Measurements from ENCODE around the gene SEZ6L.

SEZ6L gene

GRCh38 chr22:26362471-26362870 is 193.2 kb downstream of the SEZ6L start:
- H3K36me3 ChIP-seq (ENCODE audit: control insufficient read depth, low read length): no peaks in the 10 kb centered on the region
- H3K9me3 ChIP-seq (ENCODE audit: control insufficient read depth, insufficient read depth, low read length): no peaks in the 10 kb centered on the region
- no peaks in the 10 kb centered on the region for H4K20me1 ChIP-seq (ENCODE audit: control insufficient read depth, insufficient read depth, low read depth, low read length)
- H3K4me3 ChIP-seq (ENCODE audit: low read length): no peak overlapping the region
- H3K27me3 ChIP-seq (ENCODE audit: control insufficient read depth, low read length): peaks cover 8% of the 10 kb centered on the region
- TF ChIP-seq EZH2phosphoT487 (IDR thresholded peaks at IDR 0.05; ENCODE audit: borderline replicate concordance, low read length): no peak
- TF ChIP-seq, protein P1, sequence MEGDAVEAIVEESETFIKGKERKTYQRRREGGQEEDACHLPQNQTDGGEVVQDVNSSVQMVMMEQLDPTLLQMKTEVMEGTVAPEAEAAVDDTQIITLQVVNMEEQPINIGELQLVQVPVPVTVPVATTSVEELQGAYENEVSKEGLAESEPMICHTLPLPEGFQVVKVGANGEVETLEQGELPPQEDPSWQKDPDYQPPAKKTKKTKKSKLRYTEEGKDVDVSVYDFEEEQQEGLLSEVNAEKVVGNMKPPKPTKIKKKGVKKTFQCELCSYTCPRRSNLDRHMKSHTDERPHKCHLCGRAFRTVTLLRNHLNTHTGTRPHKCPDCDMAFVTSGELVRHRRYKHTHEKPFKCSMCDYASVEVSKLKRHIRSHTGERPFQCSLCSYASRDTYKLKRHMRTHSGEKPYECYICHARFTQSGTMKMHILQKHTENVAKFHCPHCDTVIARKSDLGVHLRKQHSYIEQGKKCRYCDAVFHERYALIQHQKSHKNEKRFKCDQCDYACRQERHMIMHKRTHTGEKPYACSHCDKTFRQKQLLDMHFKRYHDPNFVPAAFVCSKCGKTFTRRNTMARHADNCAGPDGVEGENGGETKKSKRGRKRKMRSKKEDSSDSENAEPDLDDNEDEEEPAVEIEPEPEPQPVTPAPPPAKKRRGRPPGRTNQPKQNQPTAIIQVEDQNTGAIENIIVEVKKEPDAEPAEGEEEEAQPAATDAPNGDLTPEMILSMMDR (IDR thresholded peaks at IDR 0.05; ENCODE audit: low read depth, low read length, poor library complexity, severe bottlenecking): no peak
- peaks cover 8% of the 10 kb centered on the region for H3K4me1 ChIP-seq (ENCODE audit: control insufficient read depth, low read length)
- no peaks in the 10 kb centered on the region for H3K9me2 ChIP-seq (replicated peaks; ENCODE audit: control insufficient read depth, low read length)
- H3F3A ChIP-seq (ENCODE audit: control insufficient read depth, insufficient read depth): no peaks in the 10 kb centered on the region
- no peaks in the 10 kb centered on the region for H3K79me2 ChIP-seq (ENCODE audit: control insufficient read depth, low read length)
- no peak overlapping the region for H3K27ac ChIP-seq (ENCODE audit: low read depth, low read length)
- H3K4me2 ChIP-seq (ENCODE audit: low read length): no peak overlapping the region

DNA sequence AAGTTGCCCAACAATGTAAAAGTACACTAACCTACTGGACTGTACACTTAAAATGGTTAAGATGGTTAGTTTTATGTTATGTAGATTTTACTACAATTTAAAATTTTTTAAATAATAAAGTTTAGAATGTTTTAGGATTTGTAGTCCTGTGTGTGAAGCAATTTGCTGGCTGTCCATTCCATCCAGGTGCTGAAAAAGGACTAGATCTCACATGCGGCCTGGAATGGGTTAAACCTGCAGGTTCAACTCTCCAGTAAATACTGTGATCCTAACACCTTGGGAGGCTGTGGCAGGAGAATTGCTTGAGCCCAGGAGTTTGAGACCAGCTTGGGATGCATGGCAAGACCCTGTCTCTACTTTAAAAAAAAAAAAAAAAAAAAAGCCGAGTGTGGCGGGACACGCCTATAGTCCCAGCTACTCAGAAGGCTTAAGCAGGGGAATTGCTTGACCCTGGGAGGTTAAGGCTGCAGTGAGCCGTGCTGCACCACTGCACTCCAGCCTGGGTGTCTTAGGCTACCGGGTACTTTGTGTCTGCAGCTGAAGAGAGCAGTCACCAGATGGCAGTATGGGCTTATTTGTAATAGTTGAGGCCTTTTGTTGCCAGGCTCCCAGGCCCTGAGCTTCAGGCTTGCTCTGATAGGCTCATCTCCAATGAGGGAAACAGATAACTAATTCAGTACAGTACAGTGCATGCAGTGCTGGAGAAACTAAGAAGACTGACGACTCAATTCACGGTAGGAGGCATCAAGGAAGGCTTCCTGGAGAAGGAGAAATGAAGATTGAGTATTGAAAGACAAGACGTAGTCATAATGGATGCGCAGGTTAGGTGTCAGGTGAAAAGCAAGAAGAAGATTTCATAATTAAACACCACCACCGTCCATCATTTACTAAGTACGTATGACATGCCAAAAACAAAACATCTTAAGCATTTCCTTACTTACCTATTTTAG is 195.1 kb downstream of the SEZ6L start:
- H3K36me3 ChIP-seq (ENCODE audit: control insufficient read depth, low read length): no peaks in the 10 kb centered on the region
- H3K27ac ChIP-seq (ENCODE audit: low read depth, low read length): no peak overlapping the region
- H3K4me2 ChIP-seq (ENCODE audit: low read length): no peak overlapping the region
- H3F3A ChIP-seq (ENCODE audit: control insufficient read depth, insufficient read depth): peaks cover 3% of the 10 kb centered on the region; the same call in 1 of the 2 replicates
- no peak overlapping the region for H3K4me3 ChIP-seq (ENCODE audit: low read length)
- no peaks in the 10 kb centered on the region for H3K9me2 ChIP-seq (replicated peaks; ENCODE audit: control insufficient read depth, low read length)
- H3K27me3 ChIP-seq (ENCODE audit: control insufficient read depth, low read length): peaks cover 8% of the 10 kb centered on the region
- H3K79me2 ChIP-seq (ENCODE audit: control insufficient read depth, low read length): no peaks in the 10 kb centered on the region
- H4K20me1 ChIP-seq (ENCODE audit: control insufficient read depth, insufficient read depth, low read depth, low read length): no peaks in the 10 kb centered on the region
- no peaks in the 10 kb centered on the region for H3K9me3 ChIP-seq (ENCODE audit: control insufficient read depth, insufficient read depth, low read length)
- TF ChIP-seq, protein P1 (IDR thresholded peaks at IDR 0.05; ENCODE audit: low read depth, low read length, poor library complexity, severe bottlenecking): peak; percentile 81
- no peak for TF ChIP-seq EZH2phosphoT487 (IDR thresholded peaks at IDR 0.05; ENCODE audit: borderline replicate concordance, low read length)
- H3K4me1 ChIP-seq (ENCODE audit: control insufficient read depth, low read length): peaks cover 8% of the 10 kb centered on the region

DNA sequence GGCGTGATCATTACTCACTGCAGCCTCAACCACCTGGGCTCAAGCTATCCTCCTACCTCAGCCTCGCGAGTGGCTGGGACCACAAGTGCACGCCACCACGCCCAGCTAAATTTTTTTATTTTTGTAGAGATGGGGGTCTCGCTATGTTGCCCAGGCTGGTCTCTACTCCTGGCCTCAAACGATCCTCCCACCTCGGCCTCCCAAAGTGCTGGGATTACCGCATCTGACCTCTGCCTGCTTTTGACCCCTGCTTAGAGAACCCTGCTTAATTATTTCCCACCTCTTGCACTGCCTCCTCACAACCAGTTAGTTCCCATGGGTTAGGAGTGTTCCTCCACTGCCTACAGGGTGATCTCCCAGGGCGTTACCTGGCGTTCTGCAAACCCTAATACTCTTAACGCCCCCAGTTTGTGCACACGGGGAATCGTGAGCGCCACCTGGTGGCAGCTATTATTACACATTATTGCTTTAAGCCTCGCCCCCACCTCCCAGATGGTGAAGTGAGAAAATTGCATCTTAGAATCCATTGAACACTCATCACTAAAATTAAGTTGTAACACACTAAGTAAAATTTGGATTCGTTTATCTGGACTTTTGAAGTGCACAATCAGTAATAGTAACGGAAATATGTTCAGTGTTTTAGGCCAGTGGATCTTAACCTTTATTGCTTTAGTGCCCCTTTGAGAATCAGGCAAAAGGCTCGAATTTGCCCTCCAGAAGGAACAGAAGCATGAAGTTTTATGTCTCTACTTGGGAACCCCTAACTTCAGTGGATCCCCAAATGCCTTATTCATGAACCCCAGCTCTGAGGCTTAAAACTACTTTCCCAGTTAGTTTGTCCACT is 198.4 kb downstream of the SEZ6L start:
- Histone ChIP-seq H3K9me2 (replicated peaks; ENCODE audit: control insufficient read depth, low read length) (no peaks in the 10 kb centered on the region), H3K27me3 (ENCODE audit: control insufficient read depth, low read length) (peaks cover 2% of the 10 kb centered on the region; the same call in 1 of the 2 replicates), H3K4me2 (ENCODE audit: low read length) (no peak overlapping the region), H4K20me1 (ENCODE audit: control insufficient read depth, insufficient read depth, low read depth, low read length) (no peaks in the 10 kb centered on the region), H3K4me1 (ENCODE audit: control insufficient read depth, low read length) (no peaks in the 10 kb centered on the region), H3F3A (ENCODE audit: control insufficient read depth, insufficient read depth) (peaks cover 3% of the 10 kb centered on the region; the same call in 1 of the 2 replicates), H3K4me3 (ENCODE audit: low read length) (no peak overlapping the region), H3K27ac (ENCODE audit: low read depth, low read length) (no peak overlapping the region), H3K36me3 (ENCODE audit: control insufficient read depth, low read length) (no peaks in the 10 kb centered on the region), H3K79me2 (ENCODE audit: control insufficient read depth, low read length) (no peaks in the 10 kb centered on the region), H3K9me3 (ENCODE audit: control insufficient read depth, insufficient read depth, low read length) (no peaks in the 10 kb centered on the region)
- no peak for TF ChIP-seq EZH2phosphoT487 (IDR thresholded peaks at IDR 0.05; ENCODE audit: borderline replicate concordance, low read length)
- TF ChIP-seq, protein P1 (IDR thresholded peaks at IDR 0.05; ENCODE audit: low read depth, low read length, poor library complexity, severe bottlenecking): peak; percentile 99
